ENCODE measurements around the gene MYB.
A peak's percentile ranks its signal among the peaks of the same experiment; 100 is the strongest.
"Not testable (repeated sequence)": the region's sequence is repeated elsewhere in the genome, so short reads cannot be mapped to it uniquely, and the experiment has no call there.

MYB gene

DNA sequence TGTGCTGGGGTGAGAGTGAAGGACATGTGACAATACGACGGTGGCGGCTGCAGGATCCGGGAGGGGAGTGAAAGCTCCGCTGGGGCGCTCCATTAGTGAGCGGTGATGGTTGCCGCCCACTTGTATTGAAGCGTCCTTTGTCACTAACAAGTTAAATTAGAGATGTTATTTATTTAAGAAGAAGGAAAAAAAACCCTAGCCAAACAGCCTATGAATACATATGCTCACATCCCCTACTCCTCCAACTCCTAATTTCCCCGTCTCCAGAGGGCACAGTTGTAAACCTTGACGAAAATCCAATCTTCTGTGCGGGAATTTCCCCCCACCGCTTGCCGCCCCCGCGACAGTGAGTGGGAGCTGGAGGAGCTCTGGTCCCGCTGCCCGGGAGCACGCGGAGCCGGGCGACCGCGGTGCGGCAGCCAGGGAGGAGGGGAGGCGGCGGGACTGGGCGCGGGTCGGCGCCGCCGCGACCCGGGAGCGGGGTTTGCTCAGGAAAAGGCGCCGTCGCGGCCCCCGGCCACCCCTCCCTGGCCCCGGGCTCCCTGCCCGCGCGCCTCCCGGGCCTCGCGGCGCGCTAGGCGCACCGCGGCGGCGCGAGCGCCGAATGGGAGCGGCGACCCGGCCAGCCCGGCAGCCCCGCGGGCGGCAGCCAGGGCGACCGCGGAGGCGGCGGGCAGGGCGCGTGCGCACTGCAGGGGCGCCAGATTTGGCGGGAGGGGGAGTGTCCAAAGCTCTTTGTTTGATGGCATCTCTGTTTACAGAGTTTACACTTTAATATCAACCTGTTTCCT is at the start of gene MYB:
Gene MYB (plus strand): TSS at position 767 of the 791 bp plus-strand sequence. CDS start 206 bp downstream, outside the sequence.
- peak; percentile 63 for DNase-seq

DNA sequence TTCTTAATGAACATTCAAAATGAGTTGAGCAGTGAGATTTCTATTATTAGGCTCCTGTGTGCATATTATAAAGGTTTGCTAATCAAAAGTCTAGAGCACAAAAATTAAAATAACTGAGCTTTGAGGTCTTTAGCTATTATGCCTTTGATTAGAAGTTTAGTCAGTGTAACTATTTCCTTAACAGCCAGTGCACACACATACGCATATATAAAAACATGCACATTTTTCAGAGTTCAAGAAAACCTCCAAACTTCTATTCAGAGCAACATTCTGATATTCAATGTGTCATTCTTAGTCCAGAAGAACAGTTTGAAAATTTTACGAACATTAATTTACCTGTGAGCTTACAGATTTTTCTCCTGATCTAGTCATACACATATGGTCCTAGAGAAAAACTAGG is 48.3 kb upstream of the MYB start:
- no peak for DNase-seq

DNA sequence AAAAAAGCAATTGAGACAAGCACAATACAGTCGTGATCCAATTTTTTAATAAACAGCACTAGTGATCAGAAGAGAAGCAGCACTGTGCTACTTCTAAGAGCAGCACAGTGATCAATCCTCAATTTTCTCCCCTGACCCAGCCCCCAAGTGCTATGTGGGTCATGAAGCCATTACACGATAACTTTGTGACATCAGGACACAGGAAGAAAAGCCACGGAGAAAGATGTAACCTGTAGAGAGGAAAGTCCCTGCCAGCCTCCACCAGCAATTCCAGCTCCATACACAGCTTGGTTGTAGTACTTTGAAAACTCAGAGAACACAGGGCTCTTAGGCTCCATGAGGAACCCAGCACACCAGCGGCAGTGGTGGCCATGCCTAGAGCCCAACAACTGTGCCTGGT is 45.3 kb upstream of the MYB start:
- DNase-seq: no peak

DNA sequence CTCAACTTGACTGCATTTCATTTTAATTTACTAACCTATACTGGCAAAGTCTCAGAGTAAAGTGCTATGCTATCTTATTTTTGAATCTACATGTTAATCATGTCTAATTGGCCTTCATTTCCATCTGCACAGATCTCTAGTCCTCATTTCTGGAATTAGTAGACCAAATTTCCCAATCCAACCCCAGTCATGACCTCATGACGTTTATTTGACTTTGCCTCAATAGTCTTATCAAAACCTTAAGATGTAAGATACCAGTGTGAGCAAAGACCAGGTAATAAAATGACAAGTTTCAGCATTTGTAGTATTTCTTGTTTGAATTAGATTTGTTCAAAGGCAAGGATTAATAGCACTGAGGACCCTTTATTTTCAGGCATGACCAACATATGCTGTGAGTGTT is 43.3 kb upstream of the MYB start:
- no peak for DNase-seq

DNA sequence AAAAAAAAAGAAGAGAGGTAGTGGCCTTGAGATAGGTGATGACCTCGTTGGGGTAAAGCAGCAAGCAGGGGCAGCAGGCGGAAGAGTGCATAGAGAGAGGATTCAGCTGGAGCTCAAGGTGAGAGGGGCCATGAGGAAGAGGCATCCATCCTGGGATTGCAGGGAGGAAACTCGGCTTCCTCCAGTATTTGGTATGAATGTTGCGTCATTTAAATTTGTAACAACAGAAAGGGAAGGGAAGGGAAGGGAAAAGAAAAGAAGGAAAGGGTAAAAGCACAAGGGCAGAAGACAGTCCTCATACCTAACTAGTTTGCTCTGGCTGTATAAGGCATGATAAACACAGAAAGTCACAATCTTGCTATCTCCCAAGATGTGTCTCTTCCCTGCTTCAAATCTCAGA is 39.9 kb upstream of the MYB start:
- DNase-seq: no peak

DNA sequence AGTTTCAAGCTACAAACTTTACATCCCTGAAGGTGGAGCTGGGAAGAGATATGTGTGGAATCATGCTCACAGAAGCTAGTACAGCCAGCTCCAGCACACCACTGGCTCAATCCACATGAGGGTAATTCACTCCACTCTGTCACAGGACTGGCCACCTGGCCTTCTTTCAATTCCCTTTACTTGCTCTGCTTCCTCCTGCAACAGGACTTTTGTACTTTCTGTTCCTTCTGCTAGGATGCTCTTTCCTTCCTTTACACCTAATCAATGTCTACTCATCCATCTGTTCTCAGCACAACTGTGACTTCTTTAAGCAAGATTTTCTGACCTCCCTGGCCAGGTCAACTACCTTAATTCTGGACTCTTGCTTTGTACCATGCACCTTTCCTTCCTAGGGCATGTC is 39.4 kb upstream of the MYB start:
- DNase-seq: no peak

DNA sequence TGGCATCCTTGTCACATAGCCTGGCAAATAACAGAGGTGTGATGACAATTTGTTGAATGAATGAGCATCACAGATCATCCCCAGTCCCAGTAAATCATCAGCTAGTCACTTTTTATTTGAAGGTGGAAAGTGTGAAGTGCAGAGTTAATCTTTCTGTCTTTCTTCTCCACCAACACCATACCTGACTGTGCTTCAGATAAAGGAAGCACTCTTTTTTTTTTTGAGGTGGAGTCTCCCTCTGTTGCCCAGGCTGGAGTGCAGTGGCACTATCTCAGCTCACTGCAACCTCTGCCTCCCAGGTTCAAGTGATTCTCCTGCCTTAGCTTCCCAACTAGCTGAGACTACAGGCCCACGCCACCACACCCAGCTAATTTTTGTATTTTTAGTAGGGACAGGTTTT is 38.9 kb upstream of the MYB start:
- not testable (repeated sequence) for DNase-seq

DNA sequence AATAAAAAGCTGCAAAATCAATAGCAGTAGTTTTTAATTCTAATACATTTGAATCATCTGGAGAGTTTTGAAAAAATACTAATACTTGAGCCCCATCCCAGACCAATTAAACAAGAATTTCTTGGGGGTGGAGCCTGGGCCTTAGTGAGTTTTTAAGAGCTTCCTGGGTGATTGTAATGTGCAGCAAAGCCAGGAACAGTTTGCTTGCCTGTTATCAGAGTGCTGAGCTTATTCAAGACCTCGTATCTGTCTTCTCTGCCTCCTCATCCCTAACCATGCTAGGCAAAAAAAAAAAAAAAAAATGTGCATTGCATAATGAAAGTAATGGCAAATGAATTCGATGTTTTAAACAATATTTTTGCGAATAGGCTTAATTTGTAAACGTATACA is 36.4 kb upstream of the MYB start:
- DNase-seq: no peak

DNA sequence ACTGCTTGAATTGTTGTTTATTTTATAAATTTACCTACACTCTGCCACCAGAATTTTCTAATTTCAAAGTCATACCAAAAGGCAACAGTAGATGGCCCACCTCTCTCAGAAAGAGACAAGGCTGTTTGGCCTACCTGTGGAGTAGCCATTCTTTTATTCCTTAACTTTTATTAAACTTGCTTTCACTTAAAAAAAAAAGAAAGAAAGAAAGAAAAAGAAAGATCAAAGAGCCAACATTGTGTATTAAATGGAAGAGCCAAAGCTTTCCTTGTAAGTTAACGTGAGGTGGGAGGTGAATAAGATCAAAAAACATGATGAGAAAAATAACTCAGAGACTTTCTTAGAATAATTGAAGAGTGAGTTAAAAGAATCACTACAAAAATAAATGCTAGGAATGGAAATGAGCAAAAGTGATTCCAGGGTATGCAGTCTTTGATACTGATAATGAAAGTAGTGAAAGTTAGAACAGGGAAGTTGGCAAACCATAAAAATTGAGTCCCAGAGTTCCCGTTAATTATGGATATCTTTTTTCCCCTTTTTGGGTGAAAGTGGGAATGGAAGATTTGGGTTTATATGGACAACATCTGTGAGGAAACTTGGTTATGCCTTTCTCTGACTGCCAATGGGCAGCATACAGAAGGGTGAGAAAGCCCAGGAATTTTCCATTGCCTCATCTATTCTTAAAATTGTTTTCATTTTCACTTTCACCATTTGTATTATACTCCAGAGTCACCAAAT is 35.9 kb upstream of the MYB start:
- no peak for DNase-seq

DNA sequence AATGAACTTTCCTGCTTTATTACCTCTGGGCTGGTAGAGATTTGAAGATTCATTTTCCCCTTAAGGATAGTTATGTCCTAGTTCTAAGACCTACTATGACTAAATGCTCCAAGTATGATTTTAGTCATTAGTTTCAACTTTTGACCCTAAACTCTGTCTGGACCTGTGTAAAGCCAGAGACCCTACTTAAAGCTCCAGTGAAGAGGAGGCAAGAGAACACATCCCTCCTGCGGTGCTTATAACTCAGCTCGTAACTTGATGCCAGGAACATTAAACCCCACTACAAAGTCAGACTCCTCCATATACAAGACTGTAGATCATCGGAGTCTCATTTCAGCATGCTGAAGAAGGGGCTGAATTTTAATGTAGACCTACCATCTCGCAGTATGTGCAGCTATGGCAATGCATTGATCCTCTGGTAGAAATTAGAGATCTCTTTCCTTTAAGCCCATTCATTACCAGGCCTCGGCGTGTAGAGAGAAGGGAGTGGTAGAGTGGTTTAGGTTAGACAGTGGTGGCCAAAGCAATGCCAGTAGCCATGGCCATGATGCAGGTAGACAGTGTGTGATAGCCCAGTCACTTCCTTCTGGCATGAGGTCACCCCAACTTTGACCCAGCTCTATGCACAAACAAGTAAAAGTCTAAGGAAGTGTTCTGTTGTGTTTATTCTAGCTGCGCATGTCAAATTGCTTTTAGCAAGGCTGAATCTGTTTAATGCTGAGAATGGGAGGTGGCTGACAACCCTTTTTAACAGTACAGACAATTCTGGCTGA is 34.8 kb upstream of the MYB start:
- DNase-seq: no peak

DNA sequence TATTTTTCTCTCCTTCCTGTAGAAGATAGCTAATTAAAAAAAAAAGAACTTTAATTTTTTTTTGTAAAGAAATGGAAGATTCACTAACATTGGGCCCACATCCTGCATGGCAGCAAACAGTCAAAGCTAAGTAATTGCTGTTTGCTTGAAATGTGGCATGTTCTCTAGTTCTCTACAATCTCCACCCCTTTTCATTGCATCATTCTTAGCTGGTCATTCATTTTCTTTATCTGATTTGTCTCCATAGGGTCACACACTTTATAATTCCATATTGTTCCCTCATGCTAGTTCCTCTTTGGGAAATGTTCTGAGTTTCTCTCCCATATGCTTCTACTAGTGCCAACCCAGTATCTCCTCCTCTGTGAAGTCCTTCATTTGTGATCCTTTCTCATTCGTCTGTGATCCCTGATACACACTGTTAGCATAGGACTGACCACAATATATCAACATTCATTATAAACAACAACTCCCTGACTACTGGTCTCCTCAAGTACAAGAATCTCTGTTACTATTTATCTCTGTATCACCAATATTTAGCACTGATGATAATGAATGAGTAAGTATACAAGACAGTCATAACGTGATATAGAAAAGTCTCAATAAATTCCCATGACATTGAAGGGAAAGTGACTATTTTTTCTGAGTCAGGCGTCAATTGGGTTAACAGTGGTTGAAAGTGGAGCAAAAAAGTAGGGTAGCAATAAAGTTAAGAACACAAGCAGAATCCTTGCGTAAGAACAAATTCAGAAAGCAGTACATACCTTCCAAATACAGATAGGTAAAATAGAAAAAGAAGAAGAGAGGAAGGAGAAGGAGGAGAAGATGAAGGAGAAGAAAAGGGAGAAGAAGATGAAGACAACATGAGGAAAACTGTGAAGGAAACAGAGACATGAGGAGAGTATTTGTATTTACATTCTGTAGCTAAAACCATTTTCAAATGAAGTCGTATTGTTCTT is 33.2 kb upstream of the MYB start:
- no peak for DNase-seq

DNA sequence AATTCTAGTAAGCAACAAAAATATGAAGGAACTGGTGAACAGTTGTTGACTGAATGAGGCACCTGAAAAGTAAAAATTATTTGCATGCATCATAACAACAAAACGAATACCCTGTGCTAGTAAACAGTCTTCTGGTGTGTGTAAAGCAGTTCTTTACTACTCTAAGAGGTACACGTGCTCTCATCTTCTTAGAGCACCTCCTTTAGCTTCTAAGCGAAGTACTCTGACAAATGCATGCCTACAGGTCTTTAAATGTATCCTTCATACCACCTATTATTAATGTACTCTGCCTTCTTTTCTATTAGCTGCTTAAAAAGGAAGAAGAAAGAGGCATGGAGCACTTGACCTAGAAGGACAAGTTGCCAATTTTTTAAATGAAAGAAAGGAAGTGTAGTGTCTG is 32.2 kb upstream of the MYB start:
- no peak for DNase-seq

DNA sequence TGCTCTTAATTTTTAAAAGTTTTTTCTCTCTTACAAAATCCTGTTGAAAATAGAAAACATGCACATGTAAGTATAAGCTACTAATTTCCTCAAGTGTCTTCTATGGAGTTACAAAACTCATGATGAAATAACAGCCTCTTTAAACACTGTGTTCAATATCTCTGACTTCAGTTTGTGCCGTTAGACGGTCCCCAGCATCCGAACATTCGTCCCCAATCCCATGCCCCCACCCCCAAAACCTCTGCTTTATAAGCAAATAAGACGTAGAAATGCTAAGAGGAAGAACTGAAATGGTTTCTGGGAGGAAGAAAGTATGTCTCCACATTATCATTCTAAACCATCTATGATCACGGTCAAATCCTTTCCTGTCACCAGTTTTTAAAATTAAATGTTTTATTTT is 31.7 kb upstream of the MYB start:
- DNase-seq: no peak

DNA sequence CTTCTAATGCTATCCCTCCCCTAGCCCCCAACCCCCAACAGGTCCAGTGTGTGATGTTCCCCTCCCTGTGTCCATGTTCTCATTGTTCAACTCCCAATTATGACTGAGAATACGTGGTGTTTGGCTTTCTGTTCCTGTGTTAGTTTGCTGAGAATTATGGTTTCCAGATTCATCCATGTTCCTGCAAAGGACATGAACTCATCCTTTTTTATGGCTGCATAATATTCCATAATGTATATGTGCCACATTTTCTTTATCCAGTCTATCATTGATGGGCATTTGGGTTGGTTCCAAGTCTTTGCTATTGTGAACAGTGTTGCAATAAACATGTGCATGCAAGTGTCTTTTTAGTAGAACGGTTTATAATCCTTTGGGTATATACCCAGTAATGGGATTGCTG is 30.6 kb upstream of the MYB start:
- not testable (repeated sequence) for DNase-seq

DNA sequence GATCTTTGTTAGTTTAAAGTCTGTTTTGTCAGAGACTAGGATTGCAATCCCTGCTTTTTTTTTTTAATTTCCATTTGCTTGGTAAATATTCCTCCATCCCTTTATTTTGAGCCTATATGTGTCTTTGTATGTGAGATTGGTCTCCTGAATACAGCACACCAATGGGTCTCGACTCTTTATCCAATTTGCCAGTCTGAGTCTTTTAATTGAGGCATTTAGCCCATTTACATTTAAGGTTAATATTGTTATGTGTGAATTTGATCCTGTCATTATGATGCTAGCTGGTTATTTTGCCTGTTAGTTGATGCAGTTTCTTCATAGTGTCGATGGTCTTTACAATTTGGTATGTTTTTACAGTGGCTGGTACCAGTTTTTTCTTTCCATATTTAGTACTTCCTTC is 27.0 kb upstream of the MYB start:
- not testable (repeated sequence) for DNase-seq

DNA sequence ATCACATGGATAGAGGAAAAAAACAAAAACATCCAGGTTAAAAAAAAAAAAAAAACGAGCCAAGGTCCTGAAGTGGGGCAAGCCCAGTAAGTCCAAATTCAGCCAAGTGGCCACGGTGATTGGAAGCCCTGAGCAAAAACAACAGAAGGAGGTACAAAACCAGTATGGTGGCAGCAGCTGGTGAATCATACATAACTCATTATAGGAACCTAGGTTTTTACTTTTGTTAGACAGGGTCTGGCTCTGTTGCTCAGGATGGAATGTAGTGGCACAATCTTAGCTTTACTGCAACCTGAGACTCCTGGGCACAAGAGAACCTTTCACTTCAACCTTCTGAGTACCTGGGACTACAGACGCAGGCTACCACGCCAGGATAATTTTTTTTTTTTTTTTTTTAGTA is 22.7 kb upstream of the MYB start:
- DNase-seq: no peak

DNA sequence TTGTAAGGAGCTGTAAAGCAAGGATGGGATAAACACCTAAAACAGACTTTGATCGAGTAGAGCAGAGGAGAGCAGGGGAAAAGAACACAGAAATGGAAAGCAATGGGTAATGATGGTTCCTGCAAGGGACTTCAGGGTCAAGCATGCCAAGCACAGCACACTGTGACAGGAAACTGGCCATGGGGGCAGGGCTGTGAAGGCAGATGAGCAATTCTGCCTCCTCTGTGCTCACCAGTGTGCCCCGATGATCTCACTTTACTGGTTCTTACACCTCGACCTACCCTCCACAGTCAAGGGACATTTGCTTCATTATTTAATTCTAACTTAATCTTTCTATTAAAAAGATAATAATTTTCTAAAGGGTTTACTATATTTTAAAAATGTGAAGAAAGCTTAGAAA is 21.6 kb upstream of the MYB start:
- DNase-seq: no peak

DNA sequence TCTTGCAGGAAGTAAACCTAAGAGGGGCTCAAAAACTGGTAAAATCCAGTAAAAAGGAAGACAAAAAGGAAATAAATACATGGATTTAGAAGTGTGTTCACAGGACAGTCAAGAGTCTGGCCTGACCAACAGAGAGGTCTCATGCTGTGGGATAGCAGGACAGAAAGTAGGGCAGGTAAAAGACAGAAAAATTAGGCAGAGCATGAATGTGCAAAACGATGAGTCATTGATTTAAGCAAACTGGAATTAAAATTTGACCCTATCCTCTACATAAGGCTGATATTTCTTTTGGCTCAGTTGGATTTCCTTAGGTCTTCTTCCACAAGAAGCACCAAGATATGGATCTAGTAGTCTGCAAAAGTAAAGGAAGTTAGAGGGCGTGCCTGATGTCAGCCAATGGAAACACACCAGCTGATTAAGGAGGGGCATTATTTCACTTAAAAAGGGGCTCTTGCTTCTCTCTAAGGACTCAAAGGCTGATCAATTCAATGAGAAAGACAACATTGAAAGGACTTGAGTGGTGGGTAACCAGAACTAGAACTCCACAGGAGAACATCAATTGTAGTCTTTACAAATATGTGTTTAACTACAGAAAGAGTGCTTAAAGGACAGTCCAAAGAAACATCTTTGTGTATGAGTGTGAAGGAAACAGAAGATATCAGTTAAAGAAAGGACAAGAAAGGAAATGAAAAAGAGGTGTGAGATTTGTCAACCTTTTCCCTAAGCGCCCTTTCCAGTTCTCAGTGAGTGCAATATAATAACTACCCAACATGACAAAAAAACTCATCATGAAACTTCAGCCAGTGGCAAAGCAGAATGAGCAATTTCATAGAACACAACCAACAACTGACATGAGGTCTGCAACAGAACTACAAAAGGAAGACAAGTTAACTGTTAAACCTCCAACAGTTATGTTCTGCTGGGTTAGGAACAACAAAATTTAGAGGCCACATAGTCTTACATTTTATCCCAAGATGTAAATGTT is 19.4 kb upstream of the MYB start:
- no peak for DNase-seq

DNA sequence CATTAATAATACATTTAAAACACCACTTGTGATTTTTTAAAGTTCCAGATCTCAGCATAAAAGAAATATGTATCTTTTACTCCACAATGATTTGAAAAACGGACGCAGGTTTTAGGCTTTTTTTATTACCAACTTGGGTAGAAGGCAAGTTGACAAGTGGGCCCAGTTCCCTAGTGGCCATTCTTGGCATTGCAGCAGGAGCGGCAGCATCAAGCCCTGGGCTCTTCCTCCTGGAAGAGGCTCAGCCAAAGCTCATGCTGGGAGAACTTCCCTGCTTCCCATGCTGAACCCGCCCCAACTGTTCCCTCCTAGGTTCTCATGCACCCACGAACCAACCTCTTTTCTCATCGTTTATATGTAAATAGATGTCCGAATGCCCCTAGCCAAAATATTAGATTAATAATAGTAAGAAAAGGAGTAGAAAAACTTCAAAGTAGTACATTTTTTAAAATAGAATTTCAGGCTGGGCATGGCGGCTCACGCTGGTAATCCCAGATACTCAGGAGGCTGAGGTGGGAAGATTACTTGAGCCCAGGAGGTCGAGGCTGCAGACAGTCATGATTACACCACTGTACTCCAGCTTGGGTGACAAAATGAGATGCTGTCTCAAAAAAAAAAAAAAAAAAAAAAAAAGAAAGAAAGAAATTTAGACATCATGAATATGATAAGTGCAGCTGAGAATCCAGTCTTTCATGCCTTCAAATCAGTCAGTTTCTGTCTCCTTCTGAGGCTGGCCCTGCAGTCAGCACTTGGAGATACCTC is 18.2 kb upstream of the MYB start:
- DNase-seq: no peak

DNA sequence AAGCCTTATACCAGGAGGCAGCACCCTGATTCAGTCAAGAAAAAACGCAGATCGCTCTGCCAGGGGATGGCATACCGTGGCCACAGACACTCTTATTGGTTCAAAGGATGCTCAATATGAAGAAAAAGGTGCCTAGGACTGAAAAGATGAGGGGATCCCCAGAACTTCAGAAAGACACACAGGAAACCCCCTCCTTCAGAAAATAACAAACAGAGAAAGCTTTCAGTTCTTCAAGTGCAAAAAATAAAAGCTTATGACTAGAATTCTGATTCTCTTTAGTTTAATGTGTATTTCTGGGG is 17.7 kb upstream of the MYB start:
- no peak for DNase-seq

DNA sequence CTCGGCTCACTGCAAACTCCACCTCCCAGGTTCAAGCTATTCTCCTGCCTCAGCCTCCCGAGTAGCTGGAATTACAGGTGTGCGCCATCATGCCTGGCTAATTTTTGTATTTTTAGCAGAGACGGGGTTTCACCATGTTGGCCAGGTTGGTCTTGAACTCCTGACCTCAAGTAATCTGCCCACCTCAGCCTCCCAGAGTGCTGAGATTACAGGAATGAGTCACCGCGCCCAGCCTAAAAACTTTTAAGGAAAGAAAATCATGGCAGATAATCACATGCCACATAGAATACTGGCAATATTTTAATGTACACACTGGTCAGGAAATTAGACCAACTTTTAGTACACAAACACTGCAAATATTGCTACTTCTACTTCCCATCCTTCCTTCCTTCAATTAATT is 16.7 kb upstream of the MYB start:
- not testable (repeated sequence) for DNase-seq

Data from NCI-H1092 treated with DMSO at 0.1 percent for 48 hours (cell line).